Stimulated activated effector memory CD8-positive, alpha-beta T cell treated with anti-CD3 and anti-CD28 coated beads, Interleukin-12 subunit alpha, Interleukin-12 subunit beta, amount 100 ng/mL, for 72 hours (primary cell): ENCODE data around the gene COL6A2.

Source experiments
- ATAC-seq: fragments of 150-1000 bp; cut with Tn5 transposase; 2 replicates; pipeline ENCODE4 v1.10.0; 2021
- DNase-seq, 2 donors: peaks; one replicate each; pipeline ENCODE4 v3.0.0; 2021 to 2022; ENCODE audit warnings: low spot score in 2 of 2
- H3K27ac Mint-ChIP-seq: one replicate; pipeline ENCODE4 v1.8.0; 2022; ENCODE audit warnings: mild to moderate bottlenecking, mixed read lengths
- H3K36me3 Mint-ChIP-seq: one replicate; pipeline ENCODE4 v1.8.0; 2022; ENCODE audit warnings: mild to moderate bottlenecking, mixed read lengths
- H3K4me1 Mint-ChIP-seq: one replicate; pipeline ENCODE4 v1.8.0; 2022; ENCODE audit warnings: mixed read lengths
- H3K4me3 Mint-ChIP-seq: one replicate; pipeline ENCODE4 v1.8.0; 2022; ENCODE audit warnings: mild to moderate bottlenecking, mixed read lengths
- H3K9me3 Mint-ChIP-seq: one replicate; pipeline ENCODE4 v1.8.0; 2022; ENCODE audit warnings: mixed read lengths

COL6A2 gene

GRCh38 chr21:46097336-46098293 lies at the start of gene COL6A2:
Gene COL6A2, plus strand, starts transcription at chr21:46098112.
- Mint-ChIP-seq H3K36me3 (no peaks in the 10 kb centered on the region), H3K4me1 (peaks cover 23% of the 10 kb centered on the region), H3K4me3 (peak within 1 kb of the TSS; percentile 42), H3K27ac (no peak within 1 kb of the TSS), H3K9me3 (peaks cover 7% of the 10 kb centered on the region)
- DNase-seq (peak; percentile 30 to 62), ATAC-seq (peak; percentile 83)

GRCh38 chr21:46048926-46049889 lies 48.7 kb upstream of the COL6A2 start:
- DNase-seq (peak in 1 of 2 donors; percentile 18), ATAC-seq (no peak)
- Mint-ChIP-seq H3K4me3 (no peak overlapping the region), H3K9me3 (no peaks in the 10 kb centered on the region), H3K36me3 (peaks cover 9% of the 10 kb centered on the region), H3K27ac (no peak overlapping the region), H3K4me1 (peaks cover 15% of the 10 kb centered on the region)

DNA sequence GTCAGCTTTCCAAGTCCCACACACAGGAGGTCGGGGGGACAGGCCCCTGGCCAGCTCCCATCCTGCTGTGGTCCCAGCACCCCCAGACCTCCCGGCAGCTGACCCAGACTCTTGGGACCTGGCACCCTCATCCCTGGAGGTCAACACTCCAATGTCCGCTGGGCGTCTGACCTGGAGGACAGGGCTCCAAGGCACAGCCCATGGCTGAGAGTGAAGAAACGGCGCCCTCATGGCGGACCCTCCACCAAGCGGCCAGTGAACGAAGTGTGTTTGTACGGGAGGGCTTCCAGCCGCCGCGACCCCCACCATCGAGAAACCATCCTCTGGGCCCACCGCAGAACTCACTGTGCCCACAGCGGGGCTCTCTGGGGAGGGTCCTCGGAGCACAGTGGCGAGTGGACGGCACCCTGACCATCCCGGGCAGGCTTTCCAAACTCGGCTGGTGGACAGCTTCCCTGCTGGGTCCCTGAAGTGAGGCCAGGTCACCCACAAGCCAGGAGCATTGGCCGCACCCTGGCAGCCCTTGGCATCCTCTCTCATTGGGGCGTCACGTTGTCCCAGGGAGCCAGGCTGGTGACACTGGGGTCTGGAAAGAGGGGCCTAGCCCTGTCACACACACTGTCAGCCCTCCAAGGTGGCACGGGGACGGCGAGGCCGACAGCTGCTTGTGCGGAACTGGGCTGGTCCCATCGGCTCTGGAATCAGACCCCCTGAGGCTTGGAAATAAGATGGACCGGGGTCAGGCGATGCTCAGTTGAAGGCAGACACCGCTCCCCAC lies 47.8 kb upstream of the COL6A2 start:
- H3K4me1 Mint-ChIP-seq, result peaks cover 15% of the 10 kb centered on the region
- no peak overlapping the region for H3K27ac Mint-ChIP-seq
- no peak for DNase-seq
- no peak overlapping the region for H3K4me3 Mint-ChIP-seq
- no peak for ATAC-seq
- H3K9me3 Mint-ChIP-seq, result no peaks in the 10 kb centered on the region
- peaks cover 9% of the 10 kb centered on the region for H3K36me3 Mint-ChIP-seq

GRCh38 chr21:46050668-46051378 lies 47.1 kb upstream of the COL6A2 start:
- peaks cover 15% of the 10 kb centered on the region for H3K4me1 Mint-ChIP-seq
- no peak for ATAC-seq
- H3K36me3 Mint-ChIP-seq, result peaks cover 9% of the 10 kb centered on the region
- no peak overlapping the region for H3K27ac Mint-ChIP-seq
- H3K4me3 Mint-ChIP-seq, result no peak overlapping the region
- no peak for DNase-seq
- no peaks in the 10 kb centered on the region for H3K9me3 Mint-ChIP-seq

DNA sequence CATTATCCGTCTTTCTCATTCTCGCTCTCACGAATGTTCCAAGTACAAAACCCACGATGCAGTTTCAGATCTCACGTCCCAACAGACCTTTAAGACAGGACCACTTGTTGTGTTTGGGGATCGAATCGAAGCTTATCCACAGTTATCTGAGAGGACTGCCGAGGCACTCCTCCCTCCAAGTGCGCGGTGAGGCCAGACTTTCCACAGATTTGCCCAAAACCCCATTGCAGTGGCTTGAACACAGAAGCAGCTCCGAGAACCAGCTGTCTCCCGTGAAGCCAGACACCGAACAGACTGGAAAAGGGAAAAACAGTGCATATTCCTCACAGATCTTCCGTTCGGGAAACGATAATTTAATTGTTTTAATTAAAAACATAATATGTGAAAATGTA lies 46.5 kb upstream of the COL6A2 start:
- peaks cover 9% of the 10 kb centered on the region for H3K36me3 Mint-ChIP-seq
- no peak for ATAC-seq
- peaks cover 15% of the 10 kb centered on the region for H3K4me1 Mint-ChIP-seq

GRCh38 chr21:46051821-46052675 lies 45.9 kb upstream of the COL6A2 start:
- no peaks in the 10 kb centered on the region for H3K9me3 Mint-ChIP-seq
- no peak for ATAC-seq
- peaks cover 17% of the 10 kb centered on the region for H3K4me1 Mint-ChIP-seq
- no peak overlapping the region for H3K4me3 Mint-ChIP-seq
- H3K36me3 Mint-ChIP-seq, result peaks cover 9% of the 10 kb centered on the region
- no peak for DNase-seq
- peak overlapping the region; percentile 50 for H3K27ac Mint-ChIP-seq

More for the DNA sequence above, 46.5 kb upstream of the COL6A2 start:
- H3K4me3 Mint-ChIP-seq, result no peak overlapping the region
- H3K27ac Mint-ChIP-seq, result no peak overlapping the region
- H3K9me3 Mint-ChIP-seq, result no peaks in the 10 kb centered on the region
- DNase-seq, result no peak

DNA sequence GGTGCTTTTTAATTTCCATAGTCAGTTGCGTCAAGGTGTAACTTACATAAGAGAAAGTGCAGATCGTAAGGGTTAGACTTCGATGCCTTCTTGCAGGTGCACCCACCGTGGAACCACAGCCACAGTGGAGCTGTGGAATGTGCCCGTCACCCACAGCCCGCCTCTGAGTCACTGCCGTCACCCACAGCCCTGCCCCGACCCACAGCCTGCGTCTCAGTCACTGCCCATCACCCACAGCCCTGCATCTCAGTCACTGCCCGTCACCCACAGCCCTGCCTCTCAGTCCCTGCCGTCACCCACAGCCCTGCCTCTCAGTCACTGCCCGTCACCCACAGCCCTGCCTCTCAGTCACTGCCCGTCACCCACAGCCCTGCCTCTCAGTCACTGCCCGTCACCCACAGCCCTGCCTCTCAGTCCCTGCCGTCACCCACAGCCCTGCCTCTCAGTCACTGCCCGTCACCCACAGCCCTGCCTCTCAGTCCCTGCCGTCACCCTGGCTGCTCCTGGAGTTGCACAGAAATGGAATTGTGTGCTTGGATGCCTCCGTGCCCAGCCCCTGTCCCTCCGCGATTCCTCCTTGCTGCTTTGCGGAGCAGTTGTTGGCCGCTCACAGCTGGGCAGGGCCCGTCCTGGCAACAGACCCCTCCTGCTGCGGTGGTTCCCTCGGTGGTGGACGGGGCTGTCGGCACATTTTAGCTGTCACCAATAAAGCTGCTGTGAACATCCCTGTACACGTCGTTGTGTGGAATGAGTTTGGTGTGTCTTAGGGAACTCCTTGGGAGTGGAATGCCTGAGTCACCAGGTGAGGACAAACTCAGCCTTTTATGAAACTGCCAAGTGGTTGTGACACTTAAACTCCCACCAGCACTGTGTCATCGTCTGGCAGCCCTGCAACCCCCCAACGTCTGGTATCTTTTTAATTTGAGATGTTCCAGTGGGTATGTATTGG lies 44.9 kb upstream of the COL6A2 start:
- Mint-ChIP-seq H3K27ac (peak overlapping the region; percentile 90), H3K9me3 (no peaks in the 10 kb centered on the region), H3K36me3 (peaks cover 9% of the 10 kb centered on the region), H3K4me3 (peak overlapping the region; percentile 39), H3K4me1 (peaks cover 26% of the 10 kb centered on the region)
- DNase-seq (peak; percentile 35 to 73), ATAC-seq (peak; percentile 83)

GRCh38 chr21:46054031-46054430 lies 43.9 kb upstream of the COL6A2 start:
- Mint-ChIP-seq H3K9me3 (no peaks in the 10 kb centered on the region), H3K4me3 (peak overlapping the region; percentile 10), H3K27ac (no peak overlapping the region), H3K36me3 (peaks cover 9% of the 10 kb centered on the region), H3K4me1 (peaks cover 37% of the 10 kb centered on the region)
- no peak for DNase-seq
- ATAC-seq, result no peak

- H3K27ac Mint-ChIP-seq, result no peak overlapping the region
- ATAC-seq (no peak), DNase-seq (no peak)
- H3K9me3 Mint-ChIP-seq, result no peaks in the 10 kb centered on the region
- H3K4me1 Mint-ChIP-seq, result peaks cover 40% of the 10 kb centered on the region
- H3K36me3 Mint-ChIP-seq, result peaks cover 9% of the 10 kb centered on the region
- peak overlapping the region; percentile 10 for H3K4me3 Mint-ChIP-seq
Observed at GRCh38 chr21:46054451-46054881, 43.4 kb upstream of the COL6A2 start.

DNA sequence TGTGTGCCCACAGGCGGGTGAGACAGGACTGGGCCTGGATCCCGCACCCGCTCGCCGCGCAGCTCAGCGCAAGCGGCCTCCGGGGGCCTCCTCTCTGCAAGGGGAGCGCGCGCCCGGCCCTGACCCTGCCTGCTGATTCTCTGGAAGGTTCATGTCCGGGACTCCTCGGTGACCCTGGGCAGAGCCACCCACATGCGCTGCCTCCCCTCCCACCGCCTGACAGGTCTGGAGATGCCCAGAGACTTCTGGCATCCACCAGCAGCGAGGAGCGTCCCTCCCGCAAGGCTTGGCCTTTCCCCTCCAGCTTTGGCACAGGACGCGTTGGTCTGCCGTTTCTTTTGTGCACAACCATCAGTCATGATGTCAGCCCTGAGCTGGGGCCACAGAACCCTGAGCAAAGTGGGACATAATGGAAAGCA lies 42.0 kb upstream of the COL6A2 start:
- ATAC-seq, result no peak
- no peak overlapping the region for H3K27ac Mint-ChIP-seq
- no peak overlapping the region for H3K4me3 Mint-ChIP-seq

GRCh38 chr21:46056450-46056903 lies 41.4 kb upstream of the COL6A2 start:
- ATAC-seq (peak; percentile 33), DNase-seq (no peak)
- H3K27ac Mint-ChIP-seq, result peak overlapping the region; percentile 26
- H3K4me3 Mint-ChIP-seq, result peak overlapping the region; percentile 68
- H3K9me3 Mint-ChIP-seq, result no peaks in the 10 kb centered on the region
- peaks cover 52% of the 10 kb centered on the region for H3K4me1 Mint-ChIP-seq
- H3K36me3 Mint-ChIP-seq, result peaks cover 9% of the 10 kb centered on the region

More for the DNA sequence above, 42.0 kb upstream of the COL6A2 start:
- Mint-ChIP-seq H3K4me1 (peaks cover 51% of the 10 kb centered on the region), H3K9me3 (no peaks in the 10 kb centered on the region), H3K36me3 (peaks cover 9% of the 10 kb centered on the region)
- no peak for DNase-seq

- Mint-ChIP-seq H3K27ac (peak overlapping the region; percentile 89), H3K4me1 (peaks cover 49% of the 10 kb centered on the region), H3K9me3 (no peaks in the 10 kb centered on the region), H3K36me3 (peaks cover 9% of the 10 kb centered on the region), H3K4me3 (peak overlapping the region; percentile 68)
- DNase-seq, result no peak
- no peak for ATAC-seq
Observed at GRCh38 chr21:46057111-46057709, 40.7 kb upstream of the COL6A2 start.
